ENCODE data around the gene CDCA8.

DNA sequence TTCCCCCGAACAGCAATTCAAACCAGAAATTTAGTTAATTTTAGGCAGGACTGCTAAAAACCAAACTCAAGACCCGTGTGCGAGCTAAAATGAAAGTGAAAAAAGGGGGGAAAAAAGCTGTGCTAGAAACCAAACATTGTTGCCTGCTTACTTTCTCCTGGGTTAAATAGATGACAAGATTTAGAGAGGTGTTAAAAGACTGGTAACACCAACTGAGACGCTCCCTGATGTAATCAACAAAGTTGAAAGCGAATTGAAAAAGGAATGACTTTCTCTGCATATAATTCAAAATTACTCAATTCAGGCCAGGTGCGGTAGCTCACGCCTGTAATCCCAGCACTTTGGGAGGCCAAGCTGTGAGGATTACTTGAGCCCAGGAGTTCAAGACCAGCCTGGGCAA, 6.8 kb downstream of the CDCA8 start:
- TF ChIP-seq, protein P1, sequence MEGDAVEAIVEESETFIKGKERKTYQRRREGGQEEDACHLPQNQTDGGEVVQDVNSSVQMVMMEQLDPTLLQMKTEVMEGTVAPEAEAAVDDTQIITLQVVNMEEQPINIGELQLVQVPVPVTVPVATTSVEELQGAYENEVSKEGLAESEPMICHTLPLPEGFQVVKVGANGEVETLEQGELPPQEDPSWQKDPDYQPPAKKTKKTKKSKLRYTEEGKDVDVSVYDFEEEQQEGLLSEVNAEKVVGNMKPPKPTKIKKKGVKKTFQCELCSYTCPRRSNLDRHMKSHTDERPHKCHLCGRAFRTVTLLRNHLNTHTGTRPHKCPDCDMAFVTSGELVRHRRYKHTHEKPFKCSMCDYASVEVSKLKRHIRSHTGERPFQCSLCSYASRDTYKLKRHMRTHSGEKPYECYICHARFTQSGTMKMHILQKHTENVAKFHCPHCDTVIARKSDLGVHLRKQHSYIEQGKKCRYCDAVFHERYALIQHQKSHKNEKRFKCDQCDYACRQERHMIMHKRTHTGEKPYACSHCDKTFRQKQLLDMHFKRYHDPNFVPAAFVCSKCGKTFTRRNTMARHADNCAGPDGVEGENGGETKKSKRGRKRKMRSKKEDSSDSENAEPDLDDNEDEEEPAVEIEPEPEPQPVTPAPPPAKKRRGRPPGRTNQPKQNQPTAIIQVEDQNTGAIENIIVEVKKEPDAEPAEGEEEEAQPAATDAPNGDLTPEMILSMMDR (IDR thresholded peaks at IDR 0.05): no peak
- TF ChIP-seq POLR2A (IDR thresholded peaks at IDR 0.05): no peak

Measured in right lobe of liver (tissue), 4 donors.